HepG2 (cell line): Measurements from ENCODE around the gene TNFAIP3. TPM values are rescaled to one million over a fixed set of nuclear protein-coding genes. Genes with fewer than 3 reads are reported as not detected.

ENCODE experiments used
- ATAC-seq: fragments of 200-7000 bp; cut with Tn5 transposase; 3 replicates; pipeline ENCODE4 v1.9.1; 2020; ENCODE audit warnings: mild to moderate bottlenecking, moderate library complexity
- BruUV-seq: library from RNA; stranded (reverse); fragments of 400-500 nt; replicated peaks from 2 replicates; lab custom pipeline; 2021; lab: Mats Ljungman, UMichigan
- CTCF ChIA-PET: fragments of 300-600 bp; formaldehyde crosslinking; extraction: SDS; loops from one replicate; lab custom pipeline; 2021; ENCODE audit warnings: low total read pairs, inconsistent platforms, low intra/inter-chr PET ratio; lab: Yijun Ruan, JAX
- POLR2A ChIA-PET: fragments of 350-600 bp; sonication (Branson Sonifier 250); formaldehyde crosslinking; loops from one replicate; lab custom pipeline; 2020; ENCODE audit warnings: antibody characterized with exemption, inconsistent platforms; lab: Yijun Ruan, JAX
- DNase-seq: peaks from one replicate; pipeline ENCODE4 v3.0.0-alpha.2; 2015; ENCODE audit warnings: low spot score
- FAIRE-seq: peaks from 3 replicates; lab custom pipeline; 2011; peaks lifted over from hg19 to GRCh38; lab: Jason Lieb, UNC
- H2AFZ ChIP-seq: one replicate; pipeline ENCODE4 v1.6.1; 2011; ENCODE audit warnings: low read length, inconsistent platforms
- H3K27ac ChIP-seq: fragments of 300-600 bp; 3 replicates; pipeline ENCODE4 v1.8.0; 2011; ENCODE audit warnings: mixed run types, mild to moderate bottlenecking, mixed read lengths, low read length, inconsistent platforms; ENCODE audit not compliant: insufficient read depth; ENCODE audit errors: extremely low read length
- H3K27me3 ChIP-seq, 2 experiments: fragments of 200-600 bp in 1 of 2; 2 replicates in 1 of 2; 3 replicates in 1 of 2; pipeline versions ENCODE4 v1.6.0 to v1.8.0; 2011; ENCODE audit warnings: low read length in 2 of 2, mild to moderate bottlenecking in 2 of 2, moderate library complexity in 2 of 2, inconsistent platforms in 1 of 2; ENCODE audit not compliant: insufficient read depth in 2 of 2, control insufficient read depth in 1 of 2
- H3K36me3 ChIP-seq, 2 experiments: fragments of 200-600 bp in 1 of 2; replicated peaks in 1 of 2; 2 replicates in 1 of 2; 3 replicates in 1 of 2; pipeline versions ENCODE4 v1.5.1 to v1.8.0; 2011; ENCODE audit warnings: low read length in 2 of 2, inconsistent platforms in 1 of 2; ENCODE audit not compliant: insufficient read depth in 2 of 2, control insufficient read depth in 1 of 2
- H3K4me1 ChIP-seq: 2 replicates; pipeline ENCODE4 v1.5.1; 2012; ENCODE audit warnings: low read length, inconsistent platforms; ENCODE audit not compliant: insufficient read depth
- H3K4me2 ChIP-seq: 2 replicates; pipeline ENCODE4 v1.6.0; 2011; ENCODE audit warnings: low read depth, low read length, inconsistent platforms
- H3K4me3 ChIP-seq, 3 experiments: fragments of 200-600 bp in 1 of 3; sonication (generic), shearing (Covaris generic) in 1 of 3; replicated peaks in 1 of 3; 2 replicates each; pipeline ENCODE4 v1.5.1; 2011 to 2016; ENCODE audit warnings: low read length in 3 of 3, inconsistent platforms in 2 of 3, low read depth in 2 of 3, mild to moderate bottlenecking in 2 of 3, control low read depth in 1 of 3, mixed read lengths in 1 of 3; ENCODE audit not compliant: insufficient read depth in 1 of 3
- H3K79me2 ChIP-seq: one replicate; pipeline ENCODE4 v1.6.1; 2011; ENCODE audit warnings: low read length, inconsistent platforms; ENCODE audit not compliant: insufficient read depth
- H3K9ac ChIP-seq: 2 replicates; pipeline ENCODE4 v1.6.0; 2011; ENCODE audit warnings: mild to moderate bottlenecking, low read depth, low read length, inconsistent platforms; ENCODE audit not compliant: insufficient read depth
- H3K9me3 ChIP-seq: 2 replicates; pipeline ENCODE4 v1.5.1; 2012; ENCODE audit warnings: mild to moderate bottlenecking, low read length
- H4K20me1 ChIP-seq: 2 replicates; pipeline ENCODE4 v1.6.0; 2011; ENCODE audit warnings: inconsistent platforms, mild to moderate bottlenecking, low read length, moderate library complexity; ENCODE audit not compliant: insufficient read depth
- ARID2 ChIP-seq: sonication (generic); formaldehyde crosslinking; IDR thresholded peaks from 2 replicates; pipeline ENCODE4 v1.8.1; 2022; ENCODE audit warnings: mild to moderate bottlenecking, missing genetic modification reagents, borderline replicate concordance
- ARID3A ChIP-seq: IDR thresholded peaks from 2 replicates; pipeline ENCODE4 v1.6.1; 2012; ENCODE audit warnings: low read depth, low read length, improper control_type of control experiment
- ARID5B ChIP-seq: IDR thresholded peaks from 2 replicates; pipeline ENCODE4 v1.4.0; 2020; ENCODE audit warnings: mild to moderate bottlenecking, missing genetic modification reagents
- ATF7-NPFF ChIP-seq: sonication (generic); formaldehyde crosslinking; IDR thresholded peaks from 2 replicates; pipeline ENCODE4 v1.8.1; 2023; ENCODE audit warnings: mild to moderate bottlenecking, low read depth, missing genetic modification reagents, moderate library complexity
- FOXP1 ChIP-seq, 2 experiments: fragments of 450-650 bp in 1 of 2; IDR thresholded peaks; 2 replicates each; pipeline ENCODE4 v1.6.1; 2017 to 2018; ENCODE audit warnings: antibody characterized with exemption in 1 of 2
- GATAD2A ChIP-seq: IDR thresholded peaks from 2 replicates; pipeline ENCODE4 v1.6.1; 2016
- HMG20A ChIP-seq: IDR thresholded peaks from 2 replicates; pipeline ENCODE4 v1.6.1; 2016; ENCODE audit warnings: borderline replicate concordance
- HNF4A ChIP-seq: sonication (generic); formaldehyde crosslinking; IDR thresholded peaks from 2 replicates; pipeline ENCODE4 v1.4.0; 2020; ENCODE audit warnings: missing genetic modification reagents
- KAT2B ChIP-seq: fragments of 150-350 bp; IDR thresholded peaks from 2 replicates; pipeline ENCODE4 v1.6.1; 2014; ENCODE audit warnings: low read depth, low read length, borderline replicate concordance
- NCOR1 ChIP-seq: fragments of 200-600 bp; sonication (generic); IDR thresholded peaks from 2 replicates; pipeline ENCODE4 v1.7.0; 2017; ENCODE audit warnings: antibody characterized with exemption, low read length, borderline replicate concordance
- ONECUT2 ChIP-seq: sonication (generic); formaldehyde crosslinking; IDR thresholded peaks from 2 replicates; pipeline ENCODE4 v1.4.0; 2020; ENCODE audit warnings: missing genetic modification reagents
- PITX1 ChIP-seq: sonication (generic); formaldehyde crosslinking; IDR thresholded peaks from 2 replicates; pipeline ENCODE4 v1.5.1; 2020; ENCODE audit warnings: mild to moderate bottlenecking, missing genetic modification reagents
- SALL1 ChIP-seq: sonication (generic); formaldehyde crosslinking; IDR thresholded peaks from 2 replicates; pipeline ENCODE4 v1.8.0; 2022; ENCODE audit warnings: mild to moderate bottlenecking, missing genetic modification reagents
- SOX6 ChIP-seq, 2 experiments: fragments of 450-650 bp in 1 of 2; sonication (generic) in 1 of 2; formaldehyde crosslinking in 1 of 2; IDR thresholded peaks; 2 replicates each; pipeline versions ENCODE4 v1.4.0 to v1.6.1; 2017 to 2020; ENCODE audit warnings: antibody characterized with exemption in 1 of 2, mild to moderate bottlenecking in 1 of 2, missing genetic modification reagents in 1 of 2
- SP4 ChIP-seq: sonication (generic); formaldehyde crosslinking; IDR thresholded peaks from 2 replicates; pipeline ENCODE4 v1.8.1; 2023; ENCODE audit warnings: mild to moderate bottlenecking, missing genetic modification reagents
- ZNF256 ChIP-seq: sonication (generic); formaldehyde crosslinking; conservative IDR thresholded peaks from 2 replicates; pipeline ENCODE4 v1.4.0; 2020; ENCODE audit warnings: missing genetic modification reagents
- WGBS: methylation state at CpG from one replicate; pipeline ENCODE4 v1.1.6; 2017; ENCODE audit warnings: low lambda C conversion rate; 5-methylcytosine and 5-hydroxymethylcytosine counted together
- in situ Hi-C: cut with HindIII; loops from 2 replicates; pipeline ENCODE4 v1.10.0; 2017; ENCODE audit warnings: low pct_unique_long_range_greater_than_20kb; ENCODE audit not compliant: extremely low pct_ligation_motif_present
- intact Hi-C: fragments of 100-400 bp; cut with micrococcal nuclease; formaldehyde crosslinking; loops from one replicate; pipeline ENCODE4 v1.10.0; 2022; ENCODE audit not compliant: unreplicated experiment
- polyA plus RNA-seq, 8 experiments: library from polyadenylated mRNA; depleted of rRNA in 3 of 8; stranded (reverse) in 7 of 8; unstranded in 1 of 8; fragments of >200 nt; fragmentation: Illumina TruSeq in 4 of 8; extraction: Trizol in 4 of 8; gene quantifications; 2 replicates each; pipeline versions ENCODE4 v1.2.1 to v1.2.3, GENCODE V29; 2011 to 2016; ENCODE audit warnings: low read depth in 4 of 8, missing spikeins in 1 of 8, mixed read lengths in 1 of 8; ENCODE audit not compliant: insufficient read depth in 1 of 8
- total RNA-seq, 5 experiments: library from RNA; depleted of rRNA; stranded (reverse); fragments of >200 nt; fragmentation: Illumina TruSeq; extraction: Trizol; gene quantifications; 2 replicates each; pipeline ENCODE4 v1.2.3, GENCODE V29; 2016; ENCODE audit warnings: low read depth in 1 of 5

The TNFAIP3 gene
- total and polyA plus RNA-seq, 2 of the 13 experiments (the other 11 are each of a cell fraction or from before 2014, with no cell fraction given): 28.2 to 47.1 TPM

DNA sequence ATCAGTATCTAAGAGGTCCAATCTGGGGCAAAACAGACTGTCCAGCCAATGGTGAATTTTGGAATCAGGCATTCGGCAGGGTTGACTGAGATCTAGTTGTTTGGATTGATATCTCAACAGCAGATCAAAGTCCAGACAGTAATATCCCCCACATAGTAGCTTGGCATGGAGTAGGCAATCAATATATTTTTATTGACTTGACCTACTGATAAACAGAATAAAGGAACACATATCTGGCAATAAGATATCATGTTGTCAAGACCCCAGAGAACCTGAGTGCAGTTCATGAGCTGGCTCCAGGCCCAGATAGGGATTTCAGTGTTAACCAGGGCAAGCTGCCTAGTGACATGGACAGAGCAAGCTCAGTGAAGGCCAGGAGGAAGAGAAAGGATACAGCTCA lies 34.4 kb downstream of the TNFAIP3 start:
- Histone ChIP-seq H3K4me1 (peaks cover 18% of the 10 kb centered on the region), H3K36me3 (no peaks in the 10 kb centered on the region), H3K4me3 (no peak overlapping the region), H3K79me2 (no peaks in the 10 kb centered on the region), H3K27ac (no peak overlapping the region), H4K20me1 (no peaks in the 10 kb centered on the region), H3K9ac (no peak overlapping the region), H3K4me2 (no peak overlapping the region), H3K27me3 (no peaks in the 10 kb centered on the region), H2AFZ (no peak overlapping the region), H3K9me3 (no peaks in the 10 kb centered on the region)
- intact Hi-C loops (no loop called here), in situ Hi-C loops (no loop called here)
- TF ChIP-seq NCOR1 (peak; percentile 14; the same call in 1 of the 2 replicates), KAT2B (peak; percentile 94), FOXP1 (IDR thresholded peaks at IDR 0.05) (no peak), FOXP1 (CRISPR knock-in tag; IDR thresholded peaks at IDR 0.05) (0 out of 2 replicates have a peak, but pooled peaks have one; percentile 36), HMG20A (CRISPR knock-in tag) (peak; percentile 20; the same call in 1 of the 2 replicates), HNF4A (CRISPR knock-in tag) (peak; percentile 60), SALL1 (CRISPR knock-in tag) (peak; percentile 59), ARID3A (peak; percentile 33; the same call in 1 of the 2 replicates), GATAD2A (CRISPR knock-in tag) (peak; percentile 69; the same call in 1 of the 2 replicates), ARID5B (CRISPR knock-in tag) (0 out of 2 replicates have a peak, but pooled peaks have one; percentile 53), PITX1 (CRISPR knock-in tag) (peak; percentile 24; the same call in 1 of the 2 replicates), ATF7-NPFF (no peak), SOX6 (IDR thresholded peaks at IDR 0.05) (no peak), SOX6 (CRISPR knock-in tag; IDR thresholded peaks at IDR 0.05) (peak; percentile 34; the same call in 1 of the 2 replicates), ONECUT2 (peak; percentile 57; the same call in 1 of the 2 replicates), SP4 (no peak), ARID2 (CRISPR knock-in tag) (no peak), ZNF256 (CRISPR knock-in tag) (no peak)
- CTCF ChIA-PET: no interaction called here
- no TSS peak for BruUV-seq
- FAIRE-seq: no peak
- ATAC-seq: peak; percentile 78
- 7% methylated on average over 1 of the region's 1 CpG for WGBS
- DNase-seq: peak; percentile 22
- POLR2A ChIA-PET: interaction anchor here (1.7 kb wide), 1 partner anchor 35 kb away, joined by 5 read pairs; the partner anchor contains the start of gene TNFAIP3
